CD4-positive, alpha-beta T cell treated with Interferon alpha-2 for 1 hour (primary cell): ENCODE data around the gene LGALSL.
"Not testable (repeated sequence)": the region's sequence is repeated elsewhere in the genome, so short reads cannot be mapped to it uniquely, and the experiment has no call there.

ENCODE experiments used
- DNase-seq, 2 donors: peaks; one replicate each; pipeline ENCODE4 v3.0.0-alpha.2; 2020 to 2022

LGALSL gene

GRCh38 chr2:64442801-64443429 is 11.0 kb upstream of the LGALSL start:
- no peak for DNase-seq

DNA sequence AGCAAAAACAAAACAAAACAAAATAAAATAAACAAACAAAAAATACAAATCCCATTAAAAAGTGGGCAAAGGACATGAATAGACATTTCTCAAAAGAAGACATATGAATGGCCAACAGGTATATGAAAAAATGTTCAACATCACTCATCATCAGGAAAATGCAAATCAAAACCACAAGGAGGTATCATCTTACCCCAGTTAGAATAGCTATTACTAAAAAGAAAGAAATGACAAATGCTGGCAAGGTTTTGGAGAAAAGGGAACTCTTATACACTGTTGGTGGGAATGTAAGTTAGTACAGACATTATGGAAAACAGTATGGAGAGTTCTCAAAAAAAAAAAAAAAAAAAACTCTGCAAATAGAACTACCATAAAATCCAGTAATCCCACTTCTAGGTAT is 8.0 kb upstream of the LGALSL start:
- DNase-seq: not testable (repeated sequence)

DNA sequence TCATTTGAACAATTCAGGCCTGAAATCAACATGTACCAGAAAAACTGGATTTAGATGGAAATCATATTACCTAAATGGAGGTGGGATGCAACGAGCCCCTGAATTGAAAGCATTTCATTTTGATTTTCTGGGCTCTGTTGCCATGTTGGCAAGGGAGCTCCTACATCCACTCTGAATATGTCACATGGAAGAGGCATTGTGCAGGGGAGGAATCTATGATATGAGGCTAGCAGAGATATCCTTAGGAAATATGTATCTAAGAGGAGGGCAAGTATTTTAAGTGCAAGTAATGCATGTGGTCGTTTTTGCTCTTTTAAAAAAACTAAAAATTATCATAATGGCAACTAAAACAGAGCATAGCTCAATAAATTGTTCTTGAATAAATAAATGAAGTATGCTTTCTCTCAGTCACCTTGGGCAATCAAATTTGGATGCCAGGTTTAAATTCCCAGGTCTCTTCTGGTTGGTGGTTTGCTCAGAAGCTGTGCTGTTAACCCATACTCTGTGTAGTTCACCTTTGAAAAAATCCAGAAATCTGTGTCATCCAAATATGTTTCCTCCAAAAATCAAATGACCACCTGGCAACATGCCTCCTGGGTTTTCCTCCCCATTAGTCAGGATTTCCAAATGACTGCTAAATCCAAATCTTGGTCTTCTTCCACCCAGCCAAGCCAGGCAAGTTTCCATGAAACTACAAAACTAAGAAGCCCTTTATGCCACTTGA is 6.5 kb upstream of the LGALSL start:
- no peak for DNase-seq

DNA sequence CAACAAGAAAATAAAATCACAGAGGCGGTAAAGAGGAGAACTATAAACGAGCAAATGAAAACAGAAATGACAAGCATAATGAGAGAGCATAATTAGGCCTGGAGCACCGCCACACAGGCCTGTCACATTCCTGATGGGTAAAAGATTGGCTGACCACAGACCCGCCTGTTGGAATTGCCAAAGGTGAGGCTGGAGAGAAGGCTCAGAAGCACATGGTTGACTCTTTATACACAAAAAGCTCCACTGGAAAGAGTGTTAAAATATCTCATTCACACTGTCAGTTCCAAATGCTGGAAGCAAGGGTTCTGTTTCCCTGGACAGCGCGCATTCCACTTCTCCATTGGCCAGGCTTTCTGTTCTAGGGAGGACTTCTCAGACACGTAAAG is 5.9 kb upstream of the LGALSL start:
- DNase-seq: no peak

DNA sequence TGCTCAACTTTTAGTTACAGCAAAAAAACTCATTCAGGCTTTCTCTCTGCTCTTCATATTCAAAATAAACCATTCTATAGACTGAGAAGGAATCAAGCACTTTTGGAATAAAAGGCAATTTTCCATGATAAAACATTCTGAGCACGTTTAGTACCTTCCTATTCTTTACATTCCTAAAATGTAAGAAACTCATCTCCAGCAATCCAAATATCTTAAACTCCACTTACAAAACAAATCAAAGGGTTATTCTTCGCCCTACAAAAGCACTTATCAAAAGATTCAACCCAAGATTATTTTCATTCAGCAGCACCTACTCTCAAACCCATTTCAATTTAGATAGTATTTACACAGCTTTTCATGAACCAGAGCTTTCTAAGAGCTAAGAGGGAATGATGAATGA is 2.9 kb upstream of the LGALSL start:
- DNase-seq: no peak

GRCh38 chr2:64454386-64455332 is 697 bp downstream of the LGALSL start:
- DNase-seq: peak; percentile 25 to 42

DNA sequence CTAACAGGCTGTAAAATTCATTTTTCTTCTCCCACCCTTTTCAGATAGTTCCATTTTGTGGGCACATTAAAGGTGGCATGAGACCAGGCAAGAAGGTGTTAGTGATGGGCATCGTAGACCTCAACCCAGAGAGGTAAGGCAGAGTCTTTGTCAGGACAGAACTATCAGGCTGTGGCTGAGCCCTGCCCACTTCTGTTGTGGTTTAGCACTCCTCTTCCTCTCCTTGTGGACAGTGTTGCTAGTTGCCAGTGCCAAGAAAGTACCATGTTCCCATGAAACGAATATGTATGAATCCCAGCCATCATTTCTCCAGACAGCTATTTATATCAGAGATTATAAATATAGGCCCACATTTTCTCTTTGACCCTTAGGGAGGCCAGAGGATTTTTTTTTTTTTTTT is 1.6 kb downstream of the LGALSL start:
- DNase-seq: no peak

GRCh38 chr2:64456293-64456692 is 2.3 kb downstream of the LGALSL start:
- no peak for DNase-seq

- no peak for DNase-seq
These were observed 3.6 kb downstream of the LGALSL start for GRCh38 chr2:64457524-64457923.

DNA sequence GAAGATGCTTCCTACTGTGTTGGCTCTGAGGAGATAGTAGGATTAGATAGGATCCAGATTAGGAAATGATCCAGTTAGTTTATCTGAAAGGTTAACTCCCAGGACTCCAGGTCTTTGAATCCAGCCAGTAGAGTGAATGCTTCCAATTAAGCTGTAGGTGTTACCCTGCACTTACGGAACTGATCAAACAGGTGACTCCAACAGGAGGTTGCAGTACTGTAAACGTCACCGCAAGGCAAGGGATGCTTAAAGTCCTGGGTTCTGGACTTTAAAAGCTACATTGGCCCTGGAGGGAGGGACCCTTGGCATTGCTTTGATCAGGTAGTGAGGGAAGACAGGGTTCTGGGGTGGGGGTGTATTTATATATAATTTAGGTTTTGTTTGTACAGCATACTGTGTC is 5.6 kb downstream of the LGALSL start:
- no peak for DNase-seq

GRCh38 chr2:64460330-64460729 is 6.4 kb downstream of the LGALSL start:
- DNase-seq: no peak

- DNase-seq: no peak
These were observed 7.5 kb downstream of the LGALSL start for GRCh38 chr2:64461271-64462058.

DNA sequence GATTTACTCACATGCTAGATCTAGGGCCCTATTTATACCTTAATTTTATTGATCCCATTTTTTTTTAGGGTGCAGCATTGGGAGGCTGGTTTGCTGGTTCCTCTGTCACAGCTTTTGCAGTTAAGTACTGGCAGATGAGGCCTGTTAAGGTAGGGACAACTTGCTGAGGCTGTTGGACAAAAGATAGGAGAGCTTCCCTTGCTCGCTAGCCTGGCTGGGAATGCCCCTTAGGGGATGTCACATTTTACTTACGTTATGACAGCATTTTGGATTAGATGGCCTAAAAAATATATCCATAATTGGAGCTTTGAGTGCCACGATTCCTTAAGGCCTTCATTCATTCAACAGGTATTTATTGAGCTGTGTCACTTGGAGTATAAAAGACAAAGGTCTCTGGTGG is 8.2 kb downstream of the LGALSL start:
- DNase-seq: no peak

- DNase-seq: no peak
These were observed 9.2 kb downstream of the LGALSL start for GRCh38 chr2:64462940-64463700.

- DNase-seq: no peak
These were observed 9.8 kb downstream of the LGALSL start for GRCh38 chr2:64463781-64464180.

GRCh38 chr2:64466478-64467085 is 12.6 kb downstream of the LGALSL start:
- no peak for DNase-seq

GRCh38 chr2:64467096-64467843 is 13.3 kb downstream of the LGALSL start:
- DNase-seq: peak in 1 of 2 donors; percentile 16

- no peak for DNase-seq
These were observed 15.3 kb downstream of the LGALSL start for GRCh38 chr2:64469261-64469660.

- DNase-seq: no peak
These were observed 16.1 kb downstream of the LGALSL start for GRCh38 chr2:64470071-64470470.

GRCh38 chr2:64470766-64471295 is 16.9 kb downstream of the LGALSL start:
- no peak for DNase-seq

DNA sequence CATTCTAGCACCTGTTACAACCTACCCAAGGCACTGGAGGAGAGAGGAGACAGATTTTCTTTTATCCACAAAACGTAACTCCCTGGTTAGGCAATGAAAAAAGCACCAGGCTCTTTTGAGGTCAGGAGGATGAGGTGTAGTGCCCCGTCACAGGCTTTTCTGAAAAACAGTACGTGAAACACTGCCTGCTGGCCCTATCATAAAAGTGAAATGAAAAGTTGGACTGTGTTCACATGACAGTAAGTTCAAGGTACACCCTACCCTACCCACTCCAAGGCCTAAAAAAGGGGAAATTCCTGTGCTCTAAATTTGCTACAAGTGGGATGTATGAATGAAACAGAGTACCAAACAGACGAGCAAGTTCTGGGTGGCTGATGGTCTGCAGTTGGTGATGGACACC is 17.6 kb downstream of the LGALSL start:
- DNase-seq: no peak
